Esophagus muscularis mucosa (tissue), 4 donors: ENCODE results near the gene PTH.

ENCODE experiments used
- CTCF ChIP-seq, 3 experiments: fragments of 200-600 bp in 2 of 3; fragments of 450-650 bp in 1 of 3; sonication (generic) in 2 of 3; IDR thresholded peaks; one replicate each; pipeline ENCODE4 v1.5.1; 2017 to 2019; ENCODE audit warnings: antibody characterized with exemption in 3 of 3, mild to moderate bottlenecking in 2 of 3, moderate library complexity in 1 of 3
- EP300 ChIP-seq: sonication (generic); formaldehyde crosslinking; IDR thresholded peaks from one replicate; pipeline ENCODE4 v1.6.1; 2017; ENCODE audit warnings: antibody characterized with exemption
- POLR2A ChIP-seq: fragments of 450-650 bp; IDR thresholded peaks from one replicate; pipeline ENCODE4 v1.6.1; 2017; ENCODE audit warnings: antibody characterized with exemption, moderate library complexity, mild to moderate bottlenecking, low read depth
- POLR2AphosphoS5 ChIP-seq, 2 donors: sonication (generic); formaldehyde crosslinking; IDR thresholded peaks; one replicate each; pipeline ENCODE4 v1.6.1; 2017; ENCODE audit warnings: antibody characterized with exemption in 2 of 2

GRCh38 chr11:13503393-13503792, 7.6 kb upstream of the PTH start:
- TF ChIP-seq CTCF (IDR thresholded peaks at IDR 0.05), result no peak
- TF ChIP-seq EP300, result no peak
- TF ChIP-seq POLR2AphosphoS5 (IDR thresholded peaks at IDR 0.05), result no peak
- TF ChIP-seq POLR2A, result no peak
